HG02678 (cell line): ENCODE results near the gene RASGRF1.
"Not testable (repeated sequence)": the region's sequence is repeated elsewhere in the genome, so short reads cannot be mapped to it uniquely, and the experiment has no call there.

Experiments
- ATAC-seq: cut with Tn5 transposase; IDR thresholded peaks from one replicate; pipeline ENCODE4 v1.9.1; 2021; ENCODE audit warnings: mild to moderate bottlenecking, moderate library complexity; ENCODE audit not compliant: unreplicated experiment

RASGRF1 gene

DNA sequence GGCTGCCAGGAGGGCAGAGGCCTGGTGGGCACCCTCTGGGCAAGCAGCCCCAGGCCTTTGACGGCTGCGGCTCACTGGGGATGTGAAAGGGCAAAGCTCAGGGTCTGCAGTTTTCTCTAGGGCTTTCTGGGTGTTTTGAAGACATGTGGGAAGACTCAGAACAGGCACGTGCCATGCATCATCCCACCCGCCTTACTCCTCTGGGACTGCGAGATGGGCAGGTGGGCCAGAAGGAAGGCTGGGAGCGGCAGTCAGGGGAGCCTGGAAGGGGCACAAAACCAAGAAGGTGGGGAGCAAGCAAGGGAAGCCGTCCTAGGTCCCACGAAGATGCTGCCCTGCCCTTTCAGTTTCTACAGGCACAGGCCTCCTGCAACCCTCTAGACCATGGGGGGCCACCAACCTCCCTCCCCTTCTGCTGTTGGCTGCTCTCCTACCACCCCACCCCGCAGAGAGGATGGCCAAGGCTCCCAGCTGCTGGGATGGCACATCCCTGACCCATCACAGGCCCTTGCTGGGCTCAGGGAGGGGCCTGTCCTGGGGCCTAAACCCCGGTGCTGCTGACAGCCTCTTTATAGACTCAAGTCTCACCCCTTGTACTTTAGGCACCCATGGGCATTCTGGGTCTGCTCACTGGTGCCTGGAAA is 73.9 kb downstream of the RASGRF1 start:
- ATAC-seq, result no peak

DNA sequence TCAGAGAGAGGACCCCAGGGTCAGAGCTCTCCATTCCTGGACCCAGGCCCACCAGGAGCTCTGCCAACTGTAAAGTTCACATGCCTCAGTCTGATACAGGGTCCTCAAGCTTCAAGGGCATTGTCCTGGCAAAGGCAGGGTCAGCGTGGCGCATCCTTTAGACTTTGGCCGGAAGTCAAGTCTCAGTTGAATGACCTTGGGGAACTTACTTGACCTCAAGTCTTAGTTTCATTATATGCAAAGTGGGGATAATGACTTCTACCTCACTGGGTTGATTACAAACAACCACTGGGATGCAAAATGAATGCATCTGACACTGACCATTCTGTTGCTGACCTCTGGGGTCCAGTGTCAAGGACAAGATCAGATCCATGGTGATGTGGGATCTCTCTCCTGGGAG is 75.2 kb downstream of the RASGRF1 start:
- ATAC-seq, result no peak

DNA sequence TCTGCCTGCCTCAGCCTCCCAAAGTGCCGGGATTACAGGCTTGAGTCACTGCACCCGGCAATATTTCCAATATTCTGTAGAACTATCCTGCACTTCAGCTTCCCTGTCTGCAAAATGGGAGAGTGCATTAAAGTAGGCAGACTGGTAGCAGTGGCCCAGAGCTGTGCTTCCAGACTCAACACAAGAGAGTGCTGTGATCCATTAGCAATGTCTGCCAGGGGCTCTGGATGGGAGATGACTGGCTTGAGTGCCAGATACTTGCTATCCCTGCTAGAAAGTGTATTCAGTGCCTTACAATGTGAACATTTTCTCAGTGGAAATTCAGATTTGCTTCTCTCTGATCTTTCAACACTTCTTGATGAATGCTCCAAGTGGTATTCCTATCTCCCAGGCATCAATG is 80.3 kb downstream of the RASGRF1 start:
- no peak for ATAC-seq

DNA sequence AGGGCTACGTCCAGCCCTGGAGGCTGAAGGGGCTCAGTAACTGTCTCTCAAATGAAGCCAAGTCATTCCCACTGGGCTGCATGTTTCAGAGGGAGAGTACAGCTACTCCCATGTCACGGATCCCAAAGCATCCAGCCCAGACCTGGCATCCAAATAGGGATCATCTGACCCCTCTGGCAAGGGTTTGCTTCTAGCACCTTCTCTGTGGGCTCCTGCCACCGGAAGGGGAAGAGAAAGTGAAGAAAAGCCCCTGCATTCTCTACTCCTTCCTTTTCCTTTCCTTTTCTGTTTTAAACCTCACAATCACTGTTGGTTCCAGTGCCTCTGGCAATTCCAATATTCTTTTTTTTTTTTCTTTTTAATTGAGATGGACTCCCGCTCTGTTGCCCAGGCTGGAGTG is 81.2 kb downstream of the RASGRF1 start:
- no peak for ATAC-seq

DNA sequence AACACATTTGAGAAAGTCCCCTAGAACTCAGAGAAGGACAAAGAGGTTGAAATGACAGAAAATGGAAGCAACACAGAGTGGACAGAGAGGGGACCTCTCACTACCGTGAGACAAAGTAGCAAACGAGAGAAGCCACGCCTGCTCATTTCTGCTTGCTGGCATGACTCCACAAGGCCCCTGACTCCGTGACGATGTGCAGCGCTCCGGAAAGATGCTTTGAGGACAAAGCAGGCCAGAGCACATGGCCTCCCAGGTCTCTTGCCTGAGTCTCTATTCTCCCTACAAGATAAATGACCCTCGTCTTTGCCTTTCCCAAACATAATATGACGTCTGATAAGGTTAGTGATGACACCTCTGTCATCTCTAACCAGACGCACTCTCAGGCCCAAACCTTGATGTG is 81.9 kb downstream of the RASGRF1 start:
- no peak for ATAC-seq

DNA sequence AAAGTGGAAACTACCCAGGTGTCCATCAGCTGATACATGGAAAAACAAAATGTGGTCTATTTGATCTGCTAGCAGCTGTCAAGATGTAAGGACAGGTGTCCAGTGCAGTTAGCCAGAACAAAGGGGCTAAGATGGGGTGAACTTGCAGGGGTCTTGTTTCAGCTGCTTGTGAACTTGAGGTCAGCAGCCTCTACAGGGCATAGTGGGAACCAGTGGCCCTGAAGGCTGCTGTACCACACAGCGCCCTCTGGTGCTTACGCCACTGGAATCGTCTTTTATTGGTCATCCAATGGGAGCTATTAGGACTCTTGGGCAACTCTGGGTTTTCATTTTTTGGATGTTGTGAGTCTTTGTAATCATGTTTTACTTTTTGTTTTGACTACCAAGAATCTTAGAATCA is 83.5 kb downstream of the RASGRF1 start:
- ATAC-seq, result no peak

DNA sequence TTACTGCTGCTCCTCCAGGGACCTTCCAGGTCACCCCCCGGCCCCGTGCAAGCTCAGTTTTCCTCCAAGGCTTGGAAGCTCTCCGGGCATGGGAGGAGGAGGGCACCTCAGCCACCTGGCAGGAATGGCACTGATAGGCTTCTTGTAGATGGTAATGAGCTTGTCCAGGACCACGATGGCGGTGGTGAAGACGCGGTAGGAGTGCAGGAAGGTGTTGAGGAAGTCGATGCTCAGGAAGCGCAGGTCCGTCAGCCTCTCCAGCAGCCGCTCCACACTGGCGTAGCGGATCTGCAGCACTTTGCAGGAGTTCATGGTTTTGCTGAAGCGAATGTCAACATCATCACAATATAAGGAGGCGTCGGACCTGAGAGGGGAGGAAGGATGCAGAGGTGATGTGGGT is 84.5 kb downstream of the RASGRF1 start:
- no peak for ATAC-seq

DNA sequence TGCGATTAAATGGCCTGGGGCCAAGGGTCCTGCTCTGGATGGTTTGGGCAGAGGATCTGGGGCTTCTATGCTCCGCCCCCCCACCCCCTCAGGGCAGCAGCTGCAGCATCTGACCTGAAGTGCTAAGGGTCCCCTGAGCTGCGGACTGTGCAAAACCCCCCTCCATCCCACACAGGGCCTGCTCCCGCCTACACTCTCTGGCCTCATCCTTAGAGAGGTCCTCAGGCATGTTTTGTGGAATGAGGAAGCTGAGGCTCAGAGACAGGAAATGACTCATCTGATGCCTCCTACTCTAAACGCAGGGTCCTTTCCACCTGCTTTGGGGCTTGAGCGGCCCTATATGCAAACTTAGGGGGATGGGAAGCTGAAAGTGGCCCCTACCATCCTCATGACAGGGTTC is 86.2 kb downstream of the RASGRF1 start:
- peak; percentile 78 for ATAC-seq

DNA sequence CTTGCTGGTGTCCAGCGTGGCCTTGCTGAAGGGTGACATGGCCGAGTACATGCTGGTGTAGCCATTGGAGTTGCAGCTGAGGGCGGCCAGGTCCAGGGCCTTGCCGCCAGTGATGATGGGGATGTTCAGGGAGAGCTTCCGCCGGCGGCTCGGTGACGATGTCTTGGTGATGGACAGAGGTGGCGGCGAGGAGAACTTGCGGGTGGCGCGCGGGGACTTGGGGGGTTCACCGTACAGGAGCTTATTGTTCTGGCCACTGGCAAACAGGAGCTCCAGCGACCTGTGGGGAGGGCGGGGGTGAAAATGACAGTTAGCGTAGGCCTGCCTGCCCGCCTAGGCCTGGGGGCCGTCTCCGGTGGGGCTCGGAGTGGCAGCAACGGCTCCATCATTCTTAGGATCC is 86.7 kb downstream of the RASGRF1 start:
- ATAC-seq, result no peak

DNA sequence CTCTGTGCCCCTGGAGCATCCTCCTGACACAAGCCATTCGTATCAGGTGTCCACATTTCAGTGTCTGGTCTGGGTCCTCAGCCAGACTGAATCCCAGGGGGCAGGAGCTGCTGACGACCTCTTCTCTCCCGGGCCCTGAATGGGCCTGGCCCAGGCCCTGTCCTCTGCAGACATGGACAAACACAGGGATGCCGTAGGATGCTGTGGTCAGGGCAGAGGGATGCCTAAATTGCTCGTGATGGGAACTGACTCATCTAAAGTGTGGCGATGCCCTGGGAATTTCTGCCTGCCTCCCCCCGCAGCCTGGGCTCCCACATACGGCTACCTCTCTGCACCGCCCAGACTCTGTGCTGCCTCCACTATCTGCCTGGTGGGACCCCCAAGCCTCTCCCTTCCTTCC is 87.3 kb downstream of the RASGRF1 start:
- no peak for ATAC-seq

DNA sequence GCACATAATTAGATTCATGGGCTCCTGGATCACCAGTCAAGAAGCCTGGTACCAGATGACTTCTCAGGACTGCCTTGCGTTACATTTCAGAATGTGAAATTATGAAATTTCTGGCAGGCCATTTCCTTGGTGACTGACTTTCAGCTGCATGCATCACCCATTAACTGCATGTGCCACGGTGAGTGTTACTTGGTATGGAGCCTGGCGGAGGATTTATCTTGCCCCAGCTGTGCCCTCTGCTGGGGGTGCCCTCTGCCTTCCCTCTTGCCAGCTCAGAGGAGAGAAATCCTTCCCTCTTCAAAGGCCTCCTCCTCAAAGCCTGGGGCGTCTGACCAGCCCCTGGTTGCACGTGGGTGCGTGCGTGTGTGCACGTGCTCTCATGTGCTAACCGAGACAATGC is 88.0 kb downstream of the RASGRF1 start:
- no peak for ATAC-seq

DNA sequence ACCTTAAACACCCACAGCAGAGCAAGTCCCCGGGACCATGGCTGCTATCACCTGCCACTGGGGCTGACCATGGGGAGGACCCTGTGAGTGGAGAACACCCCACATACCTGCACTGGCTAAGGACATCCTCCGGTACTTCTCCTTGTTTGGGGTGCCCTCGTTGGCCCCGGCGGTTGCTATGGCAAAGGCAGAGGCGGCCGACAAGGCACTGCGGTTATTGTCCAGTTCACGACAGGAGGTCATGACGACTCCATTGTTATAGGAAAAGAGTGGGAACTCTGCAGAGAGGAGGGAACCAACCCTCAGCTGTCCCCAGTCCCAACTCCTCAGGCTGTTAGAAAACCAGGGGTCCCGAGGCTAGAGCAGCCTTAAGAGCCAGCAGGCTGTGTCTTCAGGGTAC is 90.9 kb downstream of the RASGRF1 start:
- no peak for ATAC-seq

DNA sequence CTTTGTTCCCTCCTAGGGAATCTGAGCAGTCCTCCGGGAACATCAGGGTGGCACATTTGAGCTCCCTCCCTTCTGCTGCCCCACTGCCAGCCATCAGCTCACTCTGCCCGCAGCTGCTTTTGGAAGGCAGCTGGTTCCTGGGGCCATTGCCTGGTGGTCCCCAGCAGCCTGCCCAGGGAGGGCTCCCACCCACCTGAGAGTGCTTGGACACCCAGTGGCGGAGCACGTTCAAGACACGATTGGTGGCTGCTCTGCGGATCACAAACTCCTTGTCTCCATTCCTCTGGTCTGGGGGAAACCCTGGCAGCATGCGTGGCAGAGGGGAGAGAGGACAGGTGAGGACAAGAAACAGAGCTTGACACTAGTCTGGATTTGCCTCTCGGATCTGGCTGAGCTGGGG is 92.1 kb downstream of the RASGRF1 start:
- no peak for ATAC-seq

DNA sequence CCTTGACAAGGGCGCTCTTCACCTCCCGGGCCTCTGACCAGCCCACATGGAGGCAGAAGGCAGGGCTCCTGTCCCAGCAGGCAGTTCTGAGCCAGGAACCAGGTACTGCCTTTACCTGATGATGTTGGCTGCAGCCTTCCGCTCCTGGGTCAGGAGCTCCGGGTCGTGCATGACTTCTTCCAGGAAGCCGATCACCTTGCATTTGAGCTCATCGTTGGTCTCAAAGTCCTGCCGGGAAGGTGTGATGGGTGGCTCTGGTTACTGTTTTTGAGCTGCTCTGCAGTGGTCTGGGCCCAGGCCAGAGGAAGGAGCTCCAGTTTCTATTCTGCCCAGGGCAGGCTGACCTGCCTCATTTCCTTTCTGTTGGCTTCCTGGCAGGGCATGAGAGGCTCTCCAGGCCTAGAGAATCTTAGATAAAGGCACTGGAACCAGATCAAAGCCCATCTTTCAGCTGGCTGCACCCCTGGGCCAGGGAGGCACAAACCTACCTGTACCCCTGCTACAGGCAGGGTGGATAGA is 92.5 kb downstream of the RASGRF1 start:
- ATAC-seq, result no peak

DNA sequence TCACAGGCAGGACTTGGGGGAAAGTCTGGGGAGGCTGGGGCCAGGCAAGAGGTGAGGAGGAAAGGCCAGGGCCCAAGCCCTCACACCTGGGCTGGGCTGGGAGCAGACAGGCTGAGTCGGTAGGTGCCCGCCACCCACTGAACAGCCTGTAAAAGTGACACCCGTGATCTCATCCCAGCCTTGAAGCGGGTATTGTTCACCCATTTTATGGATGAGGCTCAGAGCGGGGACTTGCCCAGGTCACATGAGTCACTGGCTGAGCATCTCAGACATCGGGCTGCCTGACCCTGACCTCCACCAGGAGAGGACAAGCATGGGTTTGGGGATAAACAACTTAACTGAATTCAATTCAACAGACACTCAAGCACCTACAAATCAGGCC is 93.7 kb downstream of the RASGRF1 start:
- ATAC-seq, result no peak

DNA sequence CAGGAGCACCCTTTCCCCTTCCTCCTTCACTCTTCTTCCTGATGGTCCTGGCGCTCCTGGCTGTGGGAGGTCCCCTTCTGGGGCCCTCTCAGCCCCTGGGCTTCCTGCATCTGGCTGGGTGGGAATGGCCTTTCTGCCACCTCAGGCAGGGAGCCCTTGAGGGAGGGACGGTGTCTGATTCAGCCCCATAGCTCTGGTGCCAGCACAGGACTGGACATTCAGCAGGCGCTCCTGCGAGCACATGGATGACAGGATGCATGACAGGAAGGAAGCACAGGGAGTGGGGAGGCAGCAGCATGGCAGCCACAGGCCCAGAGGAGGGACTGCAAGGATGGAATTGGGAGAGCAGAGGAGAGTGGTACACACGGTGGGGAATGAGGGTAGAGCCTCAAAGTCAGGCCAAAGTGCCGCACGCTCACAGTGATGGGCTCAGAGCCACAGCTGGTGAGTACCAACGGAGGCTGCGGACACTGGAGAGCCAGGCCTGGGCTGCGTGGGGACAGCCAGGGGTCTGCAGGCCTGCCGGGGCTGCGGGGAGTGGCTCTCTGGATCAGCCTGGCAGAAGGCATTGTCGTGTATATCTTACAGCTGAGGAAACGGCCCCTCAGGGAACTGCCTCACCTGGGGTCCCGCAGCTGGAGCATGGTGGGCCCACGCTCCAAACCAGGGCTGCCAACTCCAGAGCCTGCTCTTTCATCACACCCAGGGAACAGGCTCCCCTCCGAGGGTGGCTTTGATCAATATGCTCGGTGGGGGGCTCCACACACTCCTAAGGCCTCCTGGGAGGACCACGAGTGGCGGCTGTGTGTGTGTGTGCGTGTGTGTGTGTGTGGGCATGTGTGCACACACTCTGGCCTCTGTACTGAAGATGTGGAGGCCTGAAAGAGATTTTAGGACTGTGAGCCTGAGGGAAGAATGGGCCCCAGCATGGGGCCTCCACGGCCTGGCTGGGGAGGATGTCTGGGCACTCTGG is 94.4 kb downstream of the RASGRF1 start:
- no peak for ATAC-seq

DNA sequence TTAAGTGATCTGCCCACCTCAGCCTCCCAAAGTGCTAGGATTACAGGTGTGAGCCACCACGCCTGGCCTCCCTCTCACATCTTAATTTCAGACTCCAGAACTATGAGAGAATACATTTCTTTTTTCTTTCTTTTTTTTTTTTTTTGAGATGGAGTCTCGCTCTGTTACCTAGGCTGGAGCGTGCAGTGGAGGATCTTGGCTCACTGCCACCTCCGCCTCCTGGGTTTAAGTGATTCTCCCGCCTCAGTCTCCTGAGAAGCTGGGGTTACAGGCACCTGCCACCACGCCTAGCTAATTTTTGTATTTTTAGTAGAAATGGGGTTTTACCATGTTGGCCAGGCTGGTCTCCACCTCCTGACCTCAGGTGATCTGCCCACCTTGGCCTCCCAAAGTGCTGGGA is 95.4 kb downstream of the RASGRF1 start:
- not testable (repeated sequence) for ATAC-seq

DNA sequence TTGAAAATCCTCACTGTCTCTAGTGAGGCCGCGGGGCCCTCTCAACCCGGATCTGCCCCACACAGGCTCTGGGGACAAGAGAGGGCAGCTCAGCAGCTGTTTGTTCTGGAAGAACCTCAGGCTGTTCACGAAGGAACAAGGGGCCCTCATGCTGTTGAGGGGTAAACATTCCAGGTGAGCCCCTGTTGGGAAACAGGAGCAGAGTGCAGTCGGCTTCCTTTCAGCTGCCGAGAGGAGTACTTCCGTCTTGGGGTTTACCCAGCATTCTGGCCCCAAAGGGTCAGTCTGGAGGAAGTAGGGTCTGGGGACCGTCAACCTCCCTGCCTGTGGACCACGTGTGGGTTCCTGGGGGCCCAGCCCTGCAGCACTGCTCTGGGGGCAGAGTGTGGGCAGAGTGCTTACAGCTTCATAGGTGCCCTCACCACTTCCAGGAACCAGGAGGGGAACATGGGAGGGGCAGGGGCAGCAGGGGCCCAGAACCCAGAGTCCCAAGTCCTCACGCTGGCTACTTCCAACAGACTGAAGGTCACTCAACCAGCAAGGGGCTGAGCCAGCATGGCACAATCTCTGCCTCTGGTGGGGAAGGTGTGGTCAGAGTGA is 96.5 kb downstream of the RASGRF1 start:
- ATAC-seq, result no peak

DNA sequence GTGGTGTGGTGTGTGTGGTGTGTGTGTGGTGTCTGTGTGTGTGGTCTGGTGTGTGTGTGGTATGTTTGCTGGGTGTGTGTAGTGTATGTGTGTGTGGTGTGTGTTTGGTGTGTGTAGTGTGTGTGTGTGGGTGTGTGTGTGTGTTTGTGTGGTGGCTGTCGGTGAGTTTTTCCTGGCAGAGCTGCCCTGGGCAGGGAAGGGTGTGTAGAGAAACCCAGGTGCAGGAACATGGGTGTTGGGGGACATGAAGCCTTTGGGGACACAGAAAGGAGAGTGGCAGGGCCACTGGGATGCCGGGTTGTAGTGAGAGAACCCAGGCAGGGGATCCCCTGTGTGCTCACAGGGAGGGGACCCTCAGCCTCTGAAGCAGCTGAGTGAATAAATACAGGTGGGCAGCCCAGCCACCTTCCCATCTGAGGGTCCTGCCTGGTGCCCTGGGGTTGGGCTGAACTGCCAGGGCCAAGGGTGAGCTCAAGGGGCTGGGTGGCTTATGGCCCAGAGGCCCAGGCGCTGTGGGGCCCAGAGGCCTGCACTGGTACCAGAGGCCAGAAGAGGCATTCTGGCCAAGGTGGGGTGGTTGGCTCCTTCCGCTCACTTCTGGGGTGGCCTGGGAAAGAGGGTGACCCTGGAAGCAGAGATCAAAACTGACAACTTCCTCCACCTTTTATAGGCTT is 97.2 kb downstream of the RASGRF1 start:
- ATAC-seq, result no peak

DNA sequence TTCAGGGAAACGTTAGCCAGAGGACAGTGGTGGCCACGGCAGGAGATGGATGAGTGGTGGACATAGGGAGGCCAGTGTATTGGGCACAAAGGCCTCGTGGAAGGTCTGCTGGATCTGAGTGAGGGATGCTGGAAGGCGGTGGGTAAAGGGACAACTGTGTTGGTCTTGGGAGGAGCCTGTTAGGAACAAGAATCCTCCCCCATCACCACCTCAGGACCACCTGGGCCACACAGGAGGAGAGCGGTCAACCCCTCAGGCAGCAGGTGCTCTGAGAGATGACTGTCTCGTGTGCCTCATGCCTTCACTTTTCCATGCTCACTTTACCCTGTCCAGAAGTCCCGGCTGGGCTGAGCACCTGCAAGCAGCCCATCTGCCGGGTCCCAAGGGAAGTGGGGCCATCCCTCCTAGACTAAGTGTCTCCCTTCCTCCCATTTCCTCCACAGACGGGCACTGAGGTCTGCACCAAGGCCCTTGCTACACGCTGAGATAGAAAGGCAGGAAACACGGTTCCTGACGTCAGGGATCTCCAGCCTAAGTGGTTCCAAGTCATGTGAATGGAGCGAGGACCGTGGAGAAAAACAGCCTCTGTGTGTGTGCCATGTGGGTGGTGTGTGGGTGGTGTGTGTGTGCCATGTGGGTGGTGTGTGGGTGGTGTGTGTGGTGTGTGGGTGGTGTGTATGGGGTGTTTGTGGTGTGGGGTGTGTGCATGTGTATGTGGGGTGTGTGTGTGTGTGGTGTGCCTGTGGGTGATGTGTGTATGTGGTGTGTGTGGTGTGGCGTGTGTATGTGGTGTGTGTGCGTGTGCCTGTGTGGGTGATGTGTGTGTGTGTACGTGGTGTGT is 97.9 kb downstream of the RASGRF1 start:
- no peak for ATAC-seq
